Neural cell (in vitro differentiated cells): Measurements from ENCODE around the gene TTYH3. TPM values are rescaled to one million over a fixed set of nuclear protein-coding genes. Genes with fewer than 3 reads are reported as not detected.

Experiments used
- H2AFZ ChIP-seq: fragments of 200-600, 300-800 bp; sonication (generic), shearing (Covaris generic); 2 replicates; pipeline ENCODE4 v1.6.0; 2014; ENCODE audit warnings: low read depth, mild to moderate bottlenecking, antibody characterized with exemption, low read length, moderate library complexity
- H3F3A ChIP-seq: fragments of 200-600 bp; shearing (Covaris generic); 2 replicates; pipeline ENCODE4 v1.6.1; 2016; ENCODE audit warnings: mild to moderate bottlenecking, moderate library complexity, mixed read lengths, antibody characterized with exemption, low read length; ENCODE audit not compliant: insufficient read depth, poor library complexity, severe bottlenecking
- H3K27ac ChIP-seq: fragments of 200-600, 300-800 bp; sonication (generic), shearing (Covaris generic); 2 replicates; pipeline ENCODE4 v1.5.1; 2014; ENCODE audit warnings: mild to moderate bottlenecking, low read length, moderate library complexity
- H3K27me3 ChIP-seq: fragments of 300-800, 200-600 bp; sonication (generic), shearing (Covaris generic); 2 replicates; pipeline ENCODE4 v1.6.0; 2014; ENCODE audit warnings: mild to moderate bottlenecking, low read depth, low read length, moderate library complexity; ENCODE audit not compliant: insufficient read depth
- H3K36me3 ChIP-seq: fragments of 300-800, 200-600 bp; sonication (generic), shearing (Covaris generic); 2 replicates; pipeline ENCODE4 v1.5.1; 2014; ENCODE audit warnings: mild to moderate bottlenecking, antibody characterized with exemption, low read length, moderate library complexity; ENCODE audit not compliant: insufficient read depth
- H3K4me2 ChIP-seq: fragments of 300-800, 200-600 bp; sonication (generic), shearing (Covaris generic); 2 replicates; pipeline ENCODE4 v1.6.0; 2014; ENCODE audit warnings: mild to moderate bottlenecking, low read length
- H3K4me3 ChIP-seq: fragments of 300-800, 200-600 bp; sonication (generic), shearing (Covaris generic); 2 replicates; pipeline ENCODE4 v1.5.1; 2014; ENCODE audit warnings: mild to moderate bottlenecking, low read length, moderate library complexity
- H3K79me2 ChIP-seq: fragments of 200-600 bp; shearing (Covaris generic); replicated peaks from 2 replicates; pipeline ENCODE4 v1.6.0; 2014; ENCODE audit warnings: mild to moderate bottlenecking, low read length, moderate library complexity; ENCODE audit not compliant: insufficient read depth
- H3K9ac ChIP-seq: fragments of 300-800, 200-600 bp; sonication (generic), shearing (Covaris generic); 2 replicates; pipeline ENCODE4 v1.6.1; 2016; ENCODE audit warnings: mild to moderate bottlenecking, low read length, mixed read lengths
- H3K9me2 ChIP-seq: fragments of 200-600 bp; shearing (Covaris generic); 2 replicates; pipeline ENCODE4 v1.6.1; 2016; ENCODE audit warnings: mild to moderate bottlenecking, low read length, mixed read lengths; ENCODE audit not compliant: insufficient read depth
- H3K9me3 ChIP-seq: fragments of 200-600, 300-800 bp; sonication (generic), shearing (Covaris generic); 2 replicates; pipeline ENCODE4 v1.6.1; 2016; ENCODE audit warnings: mild to moderate bottlenecking, mixed run types, low read length, moderate library complexity, mixed read lengths
- H4K20me1 ChIP-seq: fragments of 200-600 bp; shearing (Covaris generic); 2 replicates; pipeline ENCODE4 v1.6.1; 2016; ENCODE audit warnings: mild to moderate bottlenecking, mixed run types; ENCODE audit not compliant: insufficient read depth
- EP300 ChIP-seq: fragments of 450-650 bp; conservative IDR thresholded peaks from 2 replicates; pipeline ENCODE4 v1.6.1; 2014; ENCODE audit warnings: antibody characterized with exemption, mild to moderate bottlenecking, moderate library complexity; ENCODE audit not compliant: poor library complexity, severe bottlenecking
- EZH2 ChIP-seq: fragments of 200-600, 300-800 bp; shearing (Covaris generic), sonication (generic); IDR thresholded peaks from 2 replicates; pipeline ENCODE4 v1.6.1; 2014; ENCODE audit warnings: antibody characterized with exemption, low read length, borderline replicate concordance, mild to moderate bottlenecking; ENCODE audit not compliant: insufficient read depth, poor library complexity, severe bottlenecking
- MXI1 ChIP-seq: fragments of 450-650 bp; conservative IDR thresholded peaks from 2 replicates; pipeline ENCODE4 v1.6.1; 2014; ENCODE audit warnings: antibody characterized with exemption, mild to moderate bottlenecking; ENCODE audit not compliant: poor library complexity, severe bottlenecking
- POLR2AphosphoS5 ChIP-seq: IDR thresholded peaks from 2 replicates; pipeline ENCODE4 v1.6.1; 2012
- RAD21 ChIP-seq: fragments of 450-650 bp; conservative IDR thresholded peaks from 2 replicates; pipeline ENCODE4 v1.6.1; 2014; ENCODE audit warnings: antibody characterized with exemption, mild to moderate bottlenecking, moderate library complexity
- SMC3 ChIP-seq: fragments of 450-650 bp; conservative IDR thresholded peaks from 2 replicates; pipeline ENCODE4 v1.6.1; 2014; ENCODE audit warnings: antibody characterized with exemption, mild to moderate bottlenecking, moderate library complexity; ENCODE audit not compliant: poor library complexity
- TAF1 ChIP-seq: IDR thresholded peaks from 2 replicates; pipeline ENCODE4 v1.6.1; 2012; ENCODE audit warnings: low read depth
- polyA plus RNA-seq: library from polyadenylated mRNA; depleted of rRNA; stranded (reverse); fragments of >200 nt; gene quantifications from 2 replicates; pipeline ENCODE4 v1.2.3, GENCODE V29; 2014
- TF ChIP-seq, protein P1 (sequence below): IDR thresholded peaks from 2 replicates; pipeline ENCODE4 v1.6.1; 2012; ENCODE audit warnings: borderline replicate concordance
- TF ChIP-seq, protein P2 (sequence below): fragments of 450-650 bp; IDR thresholded peaks from 2 replicates; pipeline ENCODE4 v1.5.1; 2014; ENCODE audit warnings: antibody characterized with exemption, mild to moderate bottlenecking, moderate library complexity; ENCODE audit not compliant: poor library complexity, severe bottlenecking

The TTYH3 gene
- polyA plus RNA-seq, 1 donor from 2014 or later: 17.0 TPM

DNA sequence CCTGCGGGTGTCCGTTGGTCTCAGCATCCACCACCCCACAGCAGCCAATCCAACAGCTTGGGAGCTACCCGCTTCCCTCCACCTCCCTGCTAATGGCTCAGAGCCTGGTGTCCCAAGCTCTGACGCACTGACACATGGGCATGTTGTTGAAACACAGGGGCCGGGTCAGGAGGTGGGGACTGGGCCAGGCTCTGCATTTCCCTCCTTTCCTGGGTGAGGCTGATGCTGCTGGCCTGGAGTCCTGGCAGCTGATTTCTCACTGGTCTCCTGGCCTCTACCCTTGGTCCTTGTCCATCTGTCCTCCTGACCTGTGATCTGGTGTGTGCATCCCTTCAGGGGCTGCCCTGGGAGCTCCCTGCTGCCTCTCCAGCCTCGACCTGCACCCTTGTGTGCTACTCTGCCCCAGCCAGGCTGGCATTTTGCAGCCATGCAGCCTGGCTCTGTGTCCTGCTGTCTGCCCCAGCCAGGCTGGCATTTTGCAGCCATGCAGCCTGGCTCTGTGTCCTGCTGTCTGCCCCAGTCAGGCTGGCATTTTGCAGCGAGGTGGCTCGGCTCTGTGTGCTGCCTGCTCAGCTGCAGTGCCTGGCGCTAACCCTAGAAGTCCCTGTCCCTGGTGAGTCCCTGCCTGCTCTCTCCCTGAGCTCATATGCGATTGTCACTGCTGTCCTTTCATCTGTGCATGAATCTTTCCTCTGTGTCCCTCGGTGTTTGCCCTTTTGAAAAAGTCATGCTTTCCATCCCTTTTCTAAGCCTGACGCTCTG lies 70.2 kb downstream of the TTYH3 start (continued):
- TF ChIP-seq, protein P1, sequence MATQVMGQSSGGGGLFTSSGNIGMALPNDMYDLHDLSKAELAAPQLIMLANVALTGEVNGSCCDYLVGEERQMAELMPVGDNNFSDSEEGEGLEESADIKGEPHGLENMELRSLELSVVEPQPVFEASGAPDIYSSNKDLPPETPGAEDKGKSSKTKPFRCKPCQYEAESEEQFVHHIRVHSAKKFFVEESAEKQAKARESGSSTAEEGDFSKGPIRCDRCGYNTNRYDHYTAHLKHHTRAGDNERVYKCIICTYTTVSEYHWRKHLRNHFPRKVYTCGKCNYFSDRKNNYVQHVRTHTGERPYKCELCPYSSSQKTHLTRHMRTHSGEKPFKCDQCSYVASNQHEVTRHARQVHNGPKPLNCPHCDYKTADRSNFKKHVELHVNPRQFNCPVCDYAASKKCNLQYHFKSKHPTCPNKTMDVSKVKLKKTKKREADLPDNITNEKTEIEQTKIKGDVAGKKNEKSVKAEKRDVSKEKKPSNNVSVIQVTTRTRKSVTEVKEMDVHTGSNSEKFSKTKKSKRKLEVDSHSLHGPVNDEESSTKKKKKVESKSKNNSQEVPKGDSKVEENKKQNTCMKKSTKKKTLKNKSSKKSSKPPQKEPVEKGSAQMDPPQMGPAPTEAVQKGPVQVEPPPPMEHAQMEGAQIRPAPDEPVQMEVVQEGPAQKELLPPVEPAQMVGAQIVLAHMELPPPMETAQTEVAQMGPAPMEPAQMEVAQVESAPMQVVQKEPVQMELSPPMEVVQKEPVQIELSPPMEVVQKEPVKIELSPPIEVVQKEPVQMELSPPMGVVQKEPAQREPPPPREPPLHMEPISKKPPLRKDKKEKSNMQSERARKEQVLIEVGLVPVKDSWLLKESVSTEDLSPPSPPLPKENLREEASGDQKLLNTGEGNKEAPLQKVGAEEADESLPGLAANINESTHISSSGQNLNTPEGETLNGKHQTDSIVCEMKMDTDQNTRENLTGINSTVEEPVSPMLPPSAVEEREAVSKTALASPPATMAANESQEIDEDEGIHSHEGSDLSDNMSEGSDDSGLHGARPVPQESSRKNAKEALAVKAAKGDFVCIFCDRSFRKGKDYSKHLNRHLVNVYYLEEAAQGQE: no peak
- no peak for TF ChIP-seq EZH2
- no peak for TF ChIP-seq SMC3
- no peak for TF ChIP-seq RAD21

DNA sequence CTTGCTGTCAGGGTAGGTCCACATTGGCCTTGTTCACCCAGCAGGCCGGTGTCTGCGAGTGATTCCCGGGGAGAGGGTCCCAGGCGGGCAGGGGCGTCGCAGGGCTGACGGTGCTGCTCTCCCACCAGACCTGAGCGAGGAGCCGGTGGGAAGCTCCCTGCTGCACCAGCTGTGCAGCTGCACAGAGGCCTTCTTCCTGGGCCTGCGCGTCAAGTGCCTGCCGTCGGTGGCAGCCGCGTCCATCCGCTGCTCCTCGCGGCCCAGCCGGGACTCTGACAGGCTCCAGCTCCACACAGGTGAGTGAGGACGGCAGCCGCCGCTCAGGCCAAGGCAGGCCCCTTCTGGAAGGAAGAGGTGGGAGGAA lies 70.8 kb downstream of the TTYH3 start:
- no peak overlapping the region for H3K4me3 ChIP-seq
- no peak overlapping the region for H3K9ac ChIP-seq
- no peak overlapping the region for H3K27ac ChIP-seq

More for the DNA sequence above, 70.8 kb downstream of the TTYH3 start:
- H3K36me3 ChIP-seq: no peaks in the 10 kb centered on the region
- TF ChIP-seq POLR2AphosphoS5 (no peak), TAF1 (no peak), MXI1 (no peak), RAD21 (no peak), SMC3 (no peak), EZH2 (no peak), EP300 (no peak)
- TF ChIP-seq, protein P1: no peak
- TF ChIP-seq, protein P2, sequence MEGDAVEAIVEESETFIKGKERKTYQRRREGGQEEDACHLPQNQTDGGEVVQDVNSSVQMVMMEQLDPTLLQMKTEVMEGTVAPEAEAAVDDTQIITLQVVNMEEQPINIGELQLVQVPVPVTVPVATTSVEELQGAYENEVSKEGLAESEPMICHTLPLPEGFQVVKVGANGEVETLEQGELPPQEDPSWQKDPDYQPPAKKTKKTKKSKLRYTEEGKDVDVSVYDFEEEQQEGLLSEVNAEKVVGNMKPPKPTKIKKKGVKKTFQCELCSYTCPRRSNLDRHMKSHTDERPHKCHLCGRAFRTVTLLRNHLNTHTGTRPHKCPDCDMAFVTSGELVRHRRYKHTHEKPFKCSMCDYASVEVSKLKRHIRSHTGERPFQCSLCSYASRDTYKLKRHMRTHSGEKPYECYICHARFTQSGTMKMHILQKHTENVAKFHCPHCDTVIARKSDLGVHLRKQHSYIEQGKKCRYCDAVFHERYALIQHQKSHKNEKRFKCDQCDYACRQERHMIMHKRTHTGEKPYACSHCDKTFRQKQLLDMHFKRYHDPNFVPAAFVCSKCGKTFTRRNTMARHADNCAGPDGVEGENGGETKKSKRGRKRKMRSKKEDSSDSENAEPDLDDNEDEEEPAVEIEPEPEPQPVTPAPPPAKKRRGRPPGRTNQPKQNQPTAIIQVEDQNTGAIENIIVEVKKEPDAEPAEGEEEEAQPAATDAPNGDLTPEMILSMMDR: no peak
- H3K4me2 ChIP-seq: no peak overlapping the region
- H3K9me2 ChIP-seq: no peaks in the 10 kb centered on the region
- H3F3A ChIP-seq: no peaks in the 10 kb centered on the region
- no peaks in the 10 kb centered on the region for H4K20me1 ChIP-seq
- no peaks in the 10 kb centered on the region for H3K79me2 ChIP-seq
- H2AFZ ChIP-seq: no peak overlapping the region
- H3K9me3 ChIP-seq: no peaks in the 10 kb centered on the region
- no peaks in the 10 kb centered on the region for H3K27me3 ChIP-seq
